ENCODE data around the gene ECE2.

DNA sequence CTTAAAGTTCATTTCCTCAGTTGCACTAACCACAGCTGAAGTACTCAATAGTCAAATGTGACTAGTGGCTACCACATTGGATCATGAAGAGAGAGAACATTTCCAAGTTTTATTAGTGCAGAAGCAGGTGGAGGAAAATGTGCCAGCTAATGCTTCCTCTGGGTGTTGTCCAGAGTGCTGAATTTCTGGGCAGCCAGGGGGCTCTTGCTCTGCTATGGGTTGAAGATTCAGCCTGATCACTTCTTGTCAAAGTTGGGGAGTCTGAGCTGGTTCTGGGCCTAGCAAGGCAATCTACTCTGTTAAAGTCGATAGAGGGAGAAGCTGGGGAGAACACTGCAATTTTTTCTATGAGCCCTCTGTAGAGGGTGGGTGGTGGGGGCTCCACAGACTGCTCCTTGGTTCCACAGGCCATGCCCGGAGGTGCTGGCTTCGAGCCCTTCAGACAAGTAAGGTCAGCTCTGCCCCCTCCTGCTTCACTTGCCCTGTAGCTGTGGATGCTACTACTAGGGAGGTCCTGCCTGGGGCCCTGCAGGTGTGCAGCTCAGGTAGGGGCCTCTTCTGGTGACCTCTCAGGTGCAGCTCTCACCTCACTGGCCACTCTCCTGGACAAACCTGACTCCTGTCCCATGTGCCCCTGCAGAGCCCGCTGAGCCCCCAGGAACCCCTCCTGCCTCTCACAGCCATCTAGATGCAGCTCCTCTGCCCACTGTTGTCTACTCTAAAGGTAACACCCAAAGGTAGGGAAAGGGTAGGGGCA lies 35.3 kb upstream of the ECE2 start:
- no peak for TF ChIP-seq ZBED1 (IDR thresholded peaks at IDR 0.05; ENCODE audit: borderline replicate concordance)
- TF ChIP-seq, protein P1, sequence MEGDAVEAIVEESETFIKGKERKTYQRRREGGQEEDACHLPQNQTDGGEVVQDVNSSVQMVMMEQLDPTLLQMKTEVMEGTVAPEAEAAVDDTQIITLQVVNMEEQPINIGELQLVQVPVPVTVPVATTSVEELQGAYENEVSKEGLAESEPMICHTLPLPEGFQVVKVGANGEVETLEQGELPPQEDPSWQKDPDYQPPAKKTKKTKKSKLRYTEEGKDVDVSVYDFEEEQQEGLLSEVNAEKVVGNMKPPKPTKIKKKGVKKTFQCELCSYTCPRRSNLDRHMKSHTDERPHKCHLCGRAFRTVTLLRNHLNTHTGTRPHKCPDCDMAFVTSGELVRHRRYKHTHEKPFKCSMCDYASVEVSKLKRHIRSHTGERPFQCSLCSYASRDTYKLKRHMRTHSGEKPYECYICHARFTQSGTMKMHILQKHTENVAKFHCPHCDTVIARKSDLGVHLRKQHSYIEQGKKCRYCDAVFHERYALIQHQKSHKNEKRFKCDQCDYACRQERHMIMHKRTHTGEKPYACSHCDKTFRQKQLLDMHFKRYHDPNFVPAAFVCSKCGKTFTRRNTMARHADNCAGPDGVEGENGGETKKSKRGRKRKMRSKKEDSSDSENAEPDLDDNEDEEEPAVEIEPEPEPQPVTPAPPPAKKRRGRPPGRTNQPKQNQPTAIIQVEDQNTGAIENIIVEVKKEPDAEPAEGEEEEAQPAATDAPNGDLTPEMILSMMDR (IDR thresholded peaks at IDR 0.05 in 2 of 3, conservative IDR thresholded peaks at IDR 0.05 in 1 of 3; ENCODE audit: control insufficient read depth in 2 of 3, extremely low read depth in 1 of 3, insufficient read depth in 1 of 3, low read depth in 3 of 3, low read length in 3 of 3): no peak
- TF ChIP-seq CEBPB (IDR thresholded peaks at IDR 0.05; ENCODE audit: borderline replicate concordance in 1 of 2, low read depth in 2 of 2, low read length in 2 of 2): no peak
- no peak for TF ChIP-seq MTA3 (IDR thresholded peaks at IDR 0.05; ENCODE audit: borderline replicate concordance, low read length)
- TF ChIP-seq, protein P2, sequence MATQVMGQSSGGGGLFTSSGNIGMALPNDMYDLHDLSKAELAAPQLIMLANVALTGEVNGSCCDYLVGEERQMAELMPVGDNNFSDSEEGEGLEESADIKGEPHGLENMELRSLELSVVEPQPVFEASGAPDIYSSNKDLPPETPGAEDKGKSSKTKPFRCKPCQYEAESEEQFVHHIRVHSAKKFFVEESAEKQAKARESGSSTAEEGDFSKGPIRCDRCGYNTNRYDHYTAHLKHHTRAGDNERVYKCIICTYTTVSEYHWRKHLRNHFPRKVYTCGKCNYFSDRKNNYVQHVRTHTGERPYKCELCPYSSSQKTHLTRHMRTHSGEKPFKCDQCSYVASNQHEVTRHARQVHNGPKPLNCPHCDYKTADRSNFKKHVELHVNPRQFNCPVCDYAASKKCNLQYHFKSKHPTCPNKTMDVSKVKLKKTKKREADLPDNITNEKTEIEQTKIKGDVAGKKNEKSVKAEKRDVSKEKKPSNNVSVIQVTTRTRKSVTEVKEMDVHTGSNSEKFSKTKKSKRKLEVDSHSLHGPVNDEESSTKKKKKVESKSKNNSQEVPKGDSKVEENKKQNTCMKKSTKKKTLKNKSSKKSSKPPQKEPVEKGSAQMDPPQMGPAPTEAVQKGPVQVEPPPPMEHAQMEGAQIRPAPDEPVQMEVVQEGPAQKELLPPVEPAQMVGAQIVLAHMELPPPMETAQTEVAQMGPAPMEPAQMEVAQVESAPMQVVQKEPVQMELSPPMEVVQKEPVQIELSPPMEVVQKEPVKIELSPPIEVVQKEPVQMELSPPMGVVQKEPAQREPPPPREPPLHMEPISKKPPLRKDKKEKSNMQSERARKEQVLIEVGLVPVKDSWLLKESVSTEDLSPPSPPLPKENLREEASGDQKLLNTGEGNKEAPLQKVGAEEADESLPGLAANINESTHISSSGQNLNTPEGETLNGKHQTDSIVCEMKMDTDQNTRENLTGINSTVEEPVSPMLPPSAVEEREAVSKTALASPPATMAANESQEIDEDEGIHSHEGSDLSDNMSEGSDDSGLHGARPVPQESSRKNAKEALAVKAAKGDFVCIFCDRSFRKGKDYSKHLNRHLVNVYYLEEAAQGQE (IDR thresholded peaks at IDR 0.05; ENCODE audit: low read depth, low read length): peak; percentile 93
- no peak for TF ChIP-seq CHD2 (IDR thresholded peaks at IDR 0.05; ENCODE audit: borderline replicate concordance, low read depth, low read length)
- TF ChIP-seq FOXM1 (IDR thresholded peaks at IDR 0.05; ENCODE audit: low read depth, low read length): no peak
- no peak for TF ChIP-seq DPF2 (IDR thresholded peaks at IDR 0.05)
- TF ChIP-seq ASH2L (IDR thresholded peaks at IDR 0.05; ENCODE audit: borderline replicate concordance, low read depth): no peak
- TF ChIP-seq, protein P3, sequence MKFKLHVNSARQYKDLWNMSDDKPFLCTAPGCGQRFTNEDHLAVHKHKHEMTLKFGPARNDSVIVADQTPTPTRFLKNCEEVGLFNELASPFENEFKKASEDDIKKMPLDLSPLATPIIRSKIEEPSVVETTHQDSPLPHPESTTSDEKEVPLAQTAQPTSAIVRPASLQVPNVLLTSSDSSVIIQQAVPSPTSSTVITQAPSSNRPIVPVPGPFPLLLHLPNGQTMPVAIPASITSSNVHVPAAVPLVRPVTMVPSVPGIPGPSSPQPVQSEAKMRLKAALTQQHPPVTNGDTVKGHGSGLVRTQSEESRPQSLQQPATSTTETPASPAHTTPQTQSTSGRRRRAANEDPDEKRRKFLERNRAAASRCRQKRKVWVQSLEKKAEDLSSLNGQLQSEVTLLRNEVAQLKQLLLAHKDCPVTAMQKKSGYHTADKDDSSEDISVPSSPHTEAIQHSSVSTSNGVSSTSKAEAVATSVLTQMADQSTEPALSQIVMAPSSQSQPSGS (IDR thresholded peaks at IDR 0.05; ENCODE audit: low read length): no peak
- no peak for TF ChIP-seq SMC3 (IDR thresholded peaks at IDR 0.05; ENCODE audit: borderline replicate concordance, low read length)
